Ishikawa (cell line): Measurements from ENCODE around the gene TPK1.

Experiments used
- CEBPB ChIP-seq: IDR thresholded peaks from 2 replicates; pipeline ENCODE4 v1.6.1; 2012
- CREB1 ChIP-seq: IDR thresholded peaks from 2 replicates; pipeline ENCODE4 v1.6.1; 2012; ENCODE audit warnings: low read depth
- EGR1 ChIP-seq: IDR thresholded peaks from 2 replicates; pipeline ENCODE4 v1.6.1; 2012
- EP300 ChIP-seq: IDR thresholded peaks from 2 replicates; pipeline ENCODE4 v1.6.1; 2012; ENCODE audit warnings: borderline replicate concordance
- FOXM1 ChIP-seq: IDR thresholded peaks from 2 replicates; pipeline ENCODE4 v1.6.1; 2012; ENCODE audit warnings: low read depth, borderline replicate concordance
- MAX ChIP-seq: IDR thresholded peaks from 2 replicates; pipeline ENCODE4 v1.6.1; 2012
- NFIC ChIP-seq: IDR thresholded peaks from 2 replicates; pipeline ENCODE4 v1.6.1; 2012
- RAD21 ChIP-seq: IDR thresholded peaks from 2 replicates; pipeline ENCODE4 v1.6.1; 2012; ENCODE audit warnings: low read depth
- REST ChIP-seq: IDR thresholded peaks from 2 replicates; pipeline ENCODE4 v1.6.1; 2012; ENCODE audit warnings: low read depth, mild to moderate bottlenecking
- TAF1 ChIP-seq: IDR thresholded peaks from 2 replicates; pipeline ENCODE4 v1.6.1; 2012; ENCODE audit warnings: low read depth, mild to moderate bottlenecking
- TCF12 ChIP-seq: IDR thresholded peaks from 2 replicates; pipeline ENCODE4 v1.6.1; 2012; ENCODE audit warnings: low read depth
- TEAD4 ChIP-seq: IDR thresholded peaks from 2 replicates; pipeline ENCODE4 v1.6.1; 2012
- USF1 ChIP-seq: IDR thresholded peaks from 2 replicates; pipeline ENCODE4 v1.6.1; 2012
- YY1 ChIP-seq: IDR thresholded peaks from 2 replicates; pipeline ENCODE4 v1.6.1; 2012; ENCODE audit warnings: low read depth
- ZBTB7A ChIP-seq: IDR thresholded peaks from 2 replicates; pipeline ENCODE4 v1.6.1; 2012; ENCODE audit warnings: low read depth

The TPK1 gene

GRCh38 chr7:144594580-144594979 lies 241.3 kb downstream of the TPK1 start:
- TF ChIP-seq RAD21 = no peak
- TF ChIP-seq YY1 = no peak
- no peak for TF ChIP-seq TAF1
- TF ChIP-seq CREB1 = no peak
- no peak for TF ChIP-seq ZBTB7A
- no peak for TF ChIP-seq USF1

GRCh38 chr7:144588559-144589051 lies 247.2 kb downstream of the TPK1 start:
- no peak for TF ChIP-seq TCF12
- TF ChIP-seq EGR1 = no peak
- no peak for TF ChIP-seq TAF1
- no peak for TF ChIP-seq MAX
- TF ChIP-seq USF1 = no peak
- TF ChIP-seq ZBTB7A = no peak
- TF ChIP-seq FOXM1 = no peak
- no peak for TF ChIP-seq CEBPB

GRCh38 chr7:144587701-144588100 lies 248.2 kb downstream of the TPK1 start:
- no peak for TF ChIP-seq NFIC
- TF ChIP-seq RAD21 = no peak
- no peak for TF ChIP-seq EP300
- no peak for TF ChIP-seq EGR1
- no peak for TF ChIP-seq TCF12
- TF ChIP-seq TEAD4 = no peak
- TF ChIP-seq MAX = no peak
- TF ChIP-seq REST = no peak
- no peak for TF ChIP-seq USF1
- TF ChIP-seq CEBPB = no peak
- no peak for TF ChIP-seq YY1

- no peak for TF ChIP-seq USF1
- TF ChIP-seq TEAD4 = no peak
- no peak for TF ChIP-seq EGR1
- no peak for TF ChIP-seq CEBPB
- no peak for TF ChIP-seq CREB1
- no peak for TF ChIP-seq YY1
- TF ChIP-seq ZBTB7A = no peak
- TF ChIP-seq MAX = no peak
These were observed 251.1 kb downstream of the TPK1 start for GRCh38 chr7:144584726-144585125.

GRCh38 chr7:144579687-144580086 lies 256.2 kb downstream of the TPK1 start:
- no peak for TF ChIP-seq TCF12
- TF ChIP-seq NFIC = no peak
- TF ChIP-seq MAX = no peak
- no peak for TF ChIP-seq EGR1
- no peak for TF ChIP-seq YY1
- TF ChIP-seq EP300 = no peak
- TF ChIP-seq CEBPB = no peak
- no peak for TF ChIP-seq TEAD4
- no peak for TF ChIP-seq CREB1
- TF ChIP-seq RAD21 = no peak
- TF ChIP-seq USF1 = no peak

- no peak for TF ChIP-seq CEBPB
- no peak for TF ChIP-seq TCF12
- no peak for TF ChIP-seq EP300
- TF ChIP-seq MAX = no peak
- no peak for TF ChIP-seq CREB1
- TF ChIP-seq ZBTB7A = no peak
- no peak for TF ChIP-seq REST
- TF ChIP-seq EGR1 = no peak
- TF ChIP-seq USF1 = no peak
- no peak for TF ChIP-seq RAD21
- no peak for TF ChIP-seq YY1
- TF ChIP-seq FOXM1 = no peak
- TF ChIP-seq NFIC = no peak
- no peak for TF ChIP-seq TAF1
- TF ChIP-seq TEAD4 = no peak
These were observed 260.4 kb downstream of the TPK1 start for GRCh38 chr7:144575456-144575855.
